LNCAP (cell line): Measurements from ENCODE around the gene TMEM120B.
A peak's percentile ranks its signal among the peaks of the same experiment; 100 is the strongest.

ENCODE experiments used
- CTCF ChIP-seq: fragments of 450-650 bp; IDR thresholded peaks from 2 replicates; pipeline ENCODE4 v1.5.1; 2017; ENCODE audit warnings: mild to moderate bottlenecking

The TMEM120B gene

GRCh38 chr12:121712461-121713256 lies at the start of gene TMEM120B:
Gene TMEM120B (plus strand): TSS chr12:121712752. CDS start chr12:121712896, 144 bp downstream.
- 0 out of 2 replicates have a peak, but pooled peaks have one; percentile 22 for TF ChIP-seq CTCF

DNA sequence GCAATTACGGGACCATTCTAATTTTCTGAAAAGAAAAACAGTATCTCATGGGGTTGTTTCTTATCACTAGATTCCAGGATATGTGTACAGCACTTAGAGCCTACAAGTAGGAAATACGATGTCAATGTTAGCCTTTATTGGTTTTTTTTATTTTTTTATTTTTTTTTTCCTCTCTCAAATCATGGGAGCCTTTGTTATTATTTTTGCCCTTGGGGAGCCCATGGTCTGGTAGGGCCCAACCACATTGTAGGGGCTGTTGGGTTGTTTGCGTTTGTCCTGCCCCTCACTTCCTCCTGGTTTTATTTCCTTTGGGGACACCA lies 49.0 kb upstream of the TMEM120B start:
- no peak for TF ChIP-seq CTCF

- TF ChIP-seq CTCF: peak; percentile 56
Measured at GRCh38 chr12:121668750-121669520, 43.6 kb upstream of the TMEM120B start.

DNA sequence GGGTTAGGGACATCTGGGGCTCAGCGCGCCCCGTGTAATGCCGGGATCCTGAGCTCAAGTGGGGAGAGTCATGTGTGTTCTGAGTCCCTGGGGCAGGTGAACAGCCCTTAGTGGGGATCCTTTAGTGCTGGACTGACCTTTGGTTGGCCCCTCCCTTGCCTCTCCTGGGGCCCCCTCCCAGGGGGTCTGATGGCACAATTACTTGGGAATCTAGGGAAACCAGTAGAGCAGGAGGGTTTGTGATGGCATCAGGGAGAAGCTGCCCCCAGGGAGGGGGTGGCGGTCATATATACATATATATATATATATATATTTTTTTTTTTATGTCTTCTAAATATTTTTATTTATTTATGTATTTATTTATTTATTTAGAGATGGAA lies 43.0 kb upstream of the TMEM120B start, which contains the start of gene MORN3:
Gene MORN3 (minus strand): TSS at position 134 of the 380 bp plus-strand sequence. CDS start 171 bp downstream, outside the sequence.
- no peak for TF ChIP-seq CTCF

GRCh38 chr12:121673013-121673511 lies 39.5 kb upstream of the TMEM120B start:
- no peak for TF ChIP-seq CTCF

DNA sequence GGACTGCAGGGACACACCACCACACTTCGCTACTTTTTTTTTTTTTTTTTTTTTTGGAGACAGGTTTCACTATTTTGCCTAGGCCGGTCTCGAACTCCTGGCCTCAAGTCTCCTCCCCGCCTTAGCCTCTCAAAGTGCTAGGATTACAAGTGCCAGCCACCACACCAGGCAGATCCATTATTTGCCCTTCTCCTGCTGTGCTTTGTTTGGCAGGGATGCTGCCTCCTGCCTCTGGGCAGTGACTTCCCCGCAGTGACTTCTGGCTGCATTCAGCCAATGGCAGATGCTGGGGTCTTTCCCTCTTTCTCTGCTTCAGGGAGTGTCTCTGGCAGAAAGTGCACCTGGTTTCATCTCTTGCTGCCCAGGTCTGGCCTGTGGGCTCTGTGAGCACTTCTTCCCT lies 36.4 kb upstream of the TMEM120B start:
- no peak for TF ChIP-seq CTCF

DNA sequence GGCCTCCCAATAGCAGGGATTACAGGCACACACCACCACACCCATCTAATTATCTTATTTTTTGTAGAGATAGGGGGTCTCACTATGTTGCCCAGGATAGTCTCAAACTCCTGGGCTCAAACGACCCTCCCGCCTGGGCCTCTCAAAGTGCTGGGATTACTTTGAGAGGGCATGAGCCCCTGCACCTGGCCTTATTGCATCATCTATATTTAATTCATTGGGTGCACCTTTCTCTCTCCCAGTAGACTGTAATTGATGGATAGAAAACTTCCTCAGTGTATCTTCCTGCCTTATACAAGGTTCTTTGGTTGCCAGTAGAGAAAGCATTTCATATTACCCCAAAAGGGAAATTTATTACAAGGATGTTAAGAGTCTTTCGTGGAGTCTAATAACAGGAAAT lies 34.2 kb upstream of the TMEM120B start:
- no peak for TF ChIP-seq CTCF
